PC-3 (cell line): ENCODE results near the gene MEF2C.

ENCODE experiments used
- CTCF ChIP-seq: fragments of 300-600 bp; sonication (generic); conservative IDR thresholded peaks from 2 replicates; pipeline ENCODE4 v1.5.1; 2017; ENCODE audit warnings: antibody characterized with exemption, low read depth, mild to moderate bottlenecking, low read length
- EZH2phosphoT487 ChIP-seq: fragments of 300-600 bp; sonication (generic); IDR thresholded peaks from 2 replicates; pipeline ENCODE4 v1.6.1; 2018; ENCODE audit warnings: mild to moderate bottlenecking, antibody characterized with exemption, low read length, borderline replicate concordance

- no peak for TF ChIP-seq CTCF
- TF ChIP-seq EZH2phosphoT487 = no peak
Observed at GRCh38 chr5:88880201-88880600, 2.8 kb downstream of the MEF2C start.
